CD14-positive monocyte (primary cell): ENCODE data around the gene UBE2J1. TPM values are rescaled to one million over a fixed set of nuclear protein-coding genes. Genes with fewer than 3 reads are reported as not detected.

ENCODE experiments used
- DNase-seq, 3 donors: peaks; one replicate each; pipeline ENCODE4 v3.0.0-alpha.2; 2011 to 2022
- H2AFZ ChIP-seq: 2 replicates; pipeline ENCODE4 v1.6.0; 2012; ENCODE audit warnings: mild to moderate bottlenecking, low read depth, low read length, inconsistent platforms; ENCODE audit not compliant: insufficient read depth, poor library complexity, severe bottlenecking
- H3K27ac ChIP-seq, 2 donors: 1 replicate in 1 of 2; 2 replicates in 1 of 2; pipeline ENCODE4 v1.5.1; 2012 to 2013; ENCODE audit warnings: low read length in 2 of 2, control low read depth in 1 of 2, inconsistent platforms in 1 of 2, low read depth in 1 of 2, mild to moderate bottlenecking in 1 of 2
- H3K27me3 ChIP-seq, 2 donors: one replicate each; pipeline versions ENCODE4 v1.6.0 to v1.6.1; 2011 to 2013; ENCODE audit warnings: low read length in 2 of 2; ENCODE audit not compliant: control insufficient read depth in 2 of 2, insufficient read depth in 2 of 2
- H3K36me3 ChIP-seq, 2 donors: replicated peaks in 1 of 2; 1 replicate in 1 of 2; 2 replicates in 1 of 2; pipeline versions ENCODE4 v1.5.1 to v1.6.1; 2012 to 2013; ENCODE audit warnings: low read length in 2 of 2, control low read depth in 1 of 2, inconsistent platforms in 1 of 2, mild to moderate bottlenecking in 1 of 2; ENCODE audit not compliant: insufficient read depth in 2 of 2, control insufficient read depth in 1 of 2
- H3K4me1 ChIP-seq, 2 donors: 1 replicate in 1 of 2; 2 replicates in 1 of 2; pipeline versions ENCODE4 v1.5.1 to v1.6.1; 2012 to 2013; ENCODE audit warnings: low read length in 2 of 2, control low read depth in 1 of 2, inconsistent platforms in 1 of 2, mild to moderate bottlenecking in 1 of 2, moderate library complexity in 1 of 2; ENCODE audit not compliant: insufficient read depth in 2 of 2, control insufficient read depth in 1 of 2
- H3K4me2 ChIP-seq: replicated peaks from 2 replicates; pipeline ENCODE3; 2012; ENCODE audit warnings: low read length, moderate library complexity, mild to moderate bottlenecking; ENCODE audit not compliant: poor library complexity, severe bottlenecking; ENCODE audit errors: extremely low read depth
- H3K4me3 ChIP-seq, 3 experiments: fragments of 200-600 bp in 1 of 3; sonication (generic) in 1 of 3; replicated peaks in 1 of 3; 1 replicate in 2 of 3; 2 replicates in 1 of 3; pipeline ENCODE4 v1.5.1; 2011 to 2013; ENCODE audit warnings: low read length in 3 of 3, mild to moderate bottlenecking in 3 of 3, control low read depth in 2 of 3, low read depth in 2 of 3, inconsistent platforms in 1 of 3, moderate library complexity in 1 of 3
- H3K79me2 ChIP-seq: 2 replicates; pipeline ENCODE4 v1.6.0; 2012; ENCODE audit warnings: mild to moderate bottlenecking, control low read depth, inconsistent platforms, low read length, moderate library complexity; ENCODE audit not compliant: insufficient read depth
- H3K9ac ChIP-seq: 2 replicates; pipeline ENCODE4 v1.6.0; 2017; ENCODE audit warnings: low read length, mild to moderate bottlenecking; ENCODE audit not compliant: insufficient read depth, poor library complexity, severe bottlenecking
- H3K9me3 ChIP-seq, 2 donors: replicated peaks in 1 of 2; 1 replicate in 1 of 2; 2 replicates in 1 of 2; pipeline versions ENCODE4 v1.5.1 to v1.6.1; 2012 to 2013; ENCODE audit warnings: low read length in 2 of 2, control low read depth in 1 of 2; ENCODE audit not compliant: control insufficient read depth in 1 of 2, insufficient read depth in 1 of 2
- H4K20me1 ChIP-seq: 2 replicates; pipeline ENCODE4 v1.6.0; 2012; ENCODE audit warnings: mild to moderate bottlenecking, low read length, control low read depth, moderate library complexity; ENCODE audit not compliant: insufficient read depth
- H3K27ac Mint-ChIP-seq, 7 donors: one replicate each; pipeline ENCODE4 v1.8.0; 2020; ENCODE audit warnings: mild to moderate bottlenecking in 7 of 7, mixed read lengths in 7 of 7, moderate library complexity in 6 of 7, inconsistent platforms in 2 of 7
- H3K27me3 Mint-ChIP-seq, 3 donors: one replicate each; pipeline ENCODE4 v1.8.0; 2021 to 2022; ENCODE audit warnings: low read depth in 3 of 3, mild to moderate bottlenecking in 3 of 3, mixed read lengths in 3 of 3, moderate library complexity in 3 of 3, inconsistent platforms in 1 of 3
- H3K36me3 Mint-ChIP-seq, 2 donors: one replicate each; pipeline ENCODE4 v1.8.0; 2020; ENCODE audit warnings: mixed read lengths in 2 of 2, inconsistent platforms in 1 of 2, mild to moderate bottlenecking in 1 of 2
- H3K4me1 Mint-ChIP-seq: one replicate; pipeline ENCODE4 v1.8.0; 2020; ENCODE audit warnings: mild to moderate bottlenecking, mixed read lengths
- H3K4me3 Mint-ChIP-seq, 2 donors: one replicate each; pipeline ENCODE4 v1.8.0; 2020; ENCODE audit warnings: mild to moderate bottlenecking in 2 of 2, mixed read lengths in 2 of 2, moderate library complexity in 1 of 2
- H3K9me3 Mint-ChIP-seq, 7 donors: one replicate each; pipeline ENCODE4 v1.8.0; 2020 to 2022; ENCODE audit warnings: mixed read lengths in 7 of 7, mild to moderate bottlenecking in 6 of 7, moderate library complexity in 6 of 7, inconsistent platforms in 2 of 7
- CTCF ChIP-seq: fragments of 200-600 bp; IDR thresholded peaks from one replicate; pipeline ENCODE4 v1.8.0; 2022; ENCODE audit warnings: antibody characterized with exemption, mild to moderate bottlenecking
- WGBS: methylation state at CpG from one replicate; pipeline ENCODE4 v1.1.5; 2013; ENCODE audit warnings: missing lambda C conversion rate; ENCODE audit not compliant: insufficient coverage; 5-methylcytosine and 5-hydroxymethylcytosine counted together
- intact Hi-C, 2 donors: fragments of 100-400 bp; cut with micrococcal nuclease; formaldehyde crosslinking; loops; one replicate each; pipeline versions ENCODE4 v1.15.0 to v1.15.1; 2023
- polyA plus RNA-seq, 3 donors: library from polyadenylated mRNA; depleted of rRNA in 1 of 3; unstranded in 2 of 3; stranded (reverse) in 1 of 3; fragments of 300-500 nt in 2 of 3; fragments of >200 nt in 1 of 3; fragmentation: Illumina TruSeq in 2 of 3; gene quantifications; 1 replicate in 2 of 3; 2 replicates in 1 of 3; pipeline ENCODE4 v1.2.3, GENCODE V29; 2012 to 2021

The UBE2J1 gene
- polyA plus RNA-seq, 3 donors = 44.8 to 80.5 (median 66.1) TPM

- H3K27ac Mint-ChIP-seq = peak overlapping the region in 1 of 7 donors; percentile 10
- H3K4me2 ChIP-seq = peak overlapping the region; percentile 78
- peak overlapping the region in 1 of 3 experiments; percentile 75 for H3K4me3 ChIP-seq
- H3K9me3 ChIP-seq = no peaks in the 10 kb centered on the region
- WGBS = no CpG with 5 or more reads among the region's 1 CpG
- TF ChIP-seq CTCF = no peak
- intact Hi-C loops = loop anchor here (10.0 kb wide), 2 partner anchors 272 to 278 kb away; partner anchors contain the start of genes PNRC1 (in 2 of the 2) and LYRM2 (in 1 of the 2)
- H3K4me3 Mint-ChIP-seq = peak overlapping the region in 1 of 2 donors; percentile 81
- peaks cover 51% of the 10 kb centered on the region for H3K4me1 Mint-ChIP-seq
- peaks cover 5% of the 10 kb centered on the region for H4K20me1 ChIP-seq
- H3K9me3 Mint-ChIP-seq = peaks cover 0 to 5% (median 0%) of the 10 kb centered on the region in 7 donors
- H3K4me1 ChIP-seq = peaks cover 30 to 44% of the 10 kb centered on the region in 2 donors
- peaks cover 0 to 10% (median 1%) of the 10 kb centered on the region in 3 donors for H3K27me3 Mint-ChIP-seq
- peaks cover 21% of the 10 kb centered on the region for H3K79me2 ChIP-seq
- peak overlapping the region in 1 of 2 donors; percentile 72 for H3K27ac ChIP-seq
- H3K36me3 Mint-ChIP-seq = peaks cover 0 to 2% of the 10 kb centered on the region in 2 donors
- no peaks in the 10 kb centered on the region for H3K36me3 ChIP-seq
- DNase-seq = no peak
- H3K27me3 ChIP-seq = no peaks in the 10 kb centered on the region
- H2AFZ ChIP-seq = peak overlapping the region; percentile 84
- H3K9ac ChIP-seq = no peak overlapping the region
These were observed 4.2 kb upstream of the UBE2J1 start for GRCh38 chr6:89356642-89357170.

- H3K4me1 Mint-ChIP-seq = peaks cover 48% of the 10 kb centered on the region
- no peak overlapping the region for H3K27ac Mint-ChIP-seq
- WGBS = 88% methylated on average over 1 of the region's 2 CpGs
These were observed 3.1 kb upstream of the UBE2J1 start for GRCh38 chr6:89355511-89356194.

More at GRCh38 chr6:89355511-89356194, 3.1 kb upstream of the UBE2J1 start:
- intact Hi-C loops = loop anchor here (10.0 kb wide), 2 partner anchors 271 to 279 kb away; partner anchors contain the start of genes PNRC1 (in 2 of the 2) and LYRM2 (in 1 of the 2)
- Histone ChIP-seq H3K9me3 (no peaks in the 10 kb centered on the region), H2AFZ (no peak overlapping the region), H3K4me1 (peaks cover 31 to 45% of the 10 kb centered on the region in 2 donors), H3K79me2 (peaks cover 29% of the 10 kb centered on the region), H3K36me3 (no peaks in the 10 kb centered on the region), H3K4me2 (no peak overlapping the region), H3K27ac (no peak overlapping the region), H3K4me3 (no peak overlapping the region), H4K20me1 (peaks cover 13% of the 10 kb centered on the region), H3K27me3 (no peaks in the 10 kb centered on the region), H3K9ac (no peak overlapping the region)
- no peak for TF ChIP-seq CTCF
- H3K4me3 Mint-ChIP-seq = no peak overlapping the region
- H3K27me3 Mint-ChIP-seq = peaks cover 0 to 10% (median 1%) of the 10 kb centered on the region in 3 donors
- DNase-seq = no peak
- peaks cover 0 to 2% of the 10 kb centered on the region in 2 donors for H3K36me3 Mint-ChIP-seq
- peaks cover 0 to 5% (median 0%) of the 10 kb centered on the region in 7 donors for H3K9me3 Mint-ChIP-seq
